H1 (cell line): Measurements from ENCODE around the gene VWF. TPM values are rescaled to one million over a fixed set of nuclear protein-coding genes. Genes with fewer than 3 reads are reported as not detected.

ENCODE experiments used
- CTBP2 ChIP-seq: IDR thresholded peaks from 2 replicates; pipeline ENCODE4 v1.7.0; 2011; ENCODE audit warnings: borderline replicate concordance, mild to moderate bottlenecking, moderate library complexity, mixed read lengths, low read length; ENCODE audit not compliant: insufficient read depth, insufficient read length
- YY1 ChIP-seq: IDR thresholded peaks from 2 replicates; pipeline ENCODE4 v1.6.1; 2011; ENCODE audit warnings: low read depth, mild to moderate bottlenecking, low read length
- polyA plus RNA-seq, 7 experiments: library from polyadenylated mRNA; depleted of rRNA in 3 of 7; stranded (reverse) in 5 of 7; unstranded in 2 of 7; fragments of >200 nt in 5 of 7; fragments of 200-250 nt in 2 of 7; gene quantifications; 1 replicate in 5 of 7; 2 replicates in 1 of 7; 4 replicates in 1 of 7; pipeline versions ENCODE4 v1.2.1 to v1.2.3, GENCODE V29; 2011 to 2013; ENCODE audit warnings: missing spikeins in 2 of 7, mixed read lengths in 2 of 7
- total RNA-seq: library from RNA; stranded (reverse); fragmentation: NEBNext Ultra II Directional; extraction: Animal tissue kit (Norgen Biotek cat#: 25700); gene quantifications from 2 replicates; pipeline ENCODE4 v1.2.1, GENCODE V29; 2021
- TF ChIP-seq, protein P1 (sequence below), 3 experiments: IDR thresholded peaks; 1 replicate in 2 of 3; 2 replicates in 1 of 3; pipeline versions ENCODE4 v1.5.1 to v1.6.1; 2011; ENCODE audit warnings: low read length in 3 of 3, mild to moderate bottlenecking in 3 of 3, inconsistent platforms in 2 of 3, low read depth in 1 of 3, moderate library complexity in 1 of 3; ENCODE audit not compliant: insufficient read depth in 1 of 3; ENCODE audit errors: control extremely low read depth in 1 of 3

The VWF gene
- total and polyA plus RNA-seq, 2 of the 8 experiments (the other 6 are each of a cell fraction or from before 2014, with no cell fraction given) = 0.39 to 0.60 TPM

DNA sequence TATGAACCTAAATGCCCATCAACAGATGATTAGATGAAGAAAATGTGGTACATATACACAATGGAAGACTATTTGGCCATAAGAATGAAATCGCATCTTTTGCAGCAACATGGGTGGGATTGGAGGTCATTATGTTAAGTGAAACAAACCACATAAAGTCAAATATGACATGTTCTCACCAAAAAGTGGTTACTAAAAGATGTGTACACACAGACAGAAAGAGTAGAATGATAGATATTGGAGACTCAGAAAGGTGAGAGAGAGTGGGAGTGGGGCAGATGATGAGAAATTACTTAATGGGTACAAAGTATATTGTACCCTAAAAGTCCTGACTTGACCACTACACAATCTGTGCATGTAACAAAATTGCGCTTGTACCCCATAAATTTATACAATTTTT, 19.6 kb downstream of the VWF start (continued):
- TF ChIP-seq, protein P1, sequence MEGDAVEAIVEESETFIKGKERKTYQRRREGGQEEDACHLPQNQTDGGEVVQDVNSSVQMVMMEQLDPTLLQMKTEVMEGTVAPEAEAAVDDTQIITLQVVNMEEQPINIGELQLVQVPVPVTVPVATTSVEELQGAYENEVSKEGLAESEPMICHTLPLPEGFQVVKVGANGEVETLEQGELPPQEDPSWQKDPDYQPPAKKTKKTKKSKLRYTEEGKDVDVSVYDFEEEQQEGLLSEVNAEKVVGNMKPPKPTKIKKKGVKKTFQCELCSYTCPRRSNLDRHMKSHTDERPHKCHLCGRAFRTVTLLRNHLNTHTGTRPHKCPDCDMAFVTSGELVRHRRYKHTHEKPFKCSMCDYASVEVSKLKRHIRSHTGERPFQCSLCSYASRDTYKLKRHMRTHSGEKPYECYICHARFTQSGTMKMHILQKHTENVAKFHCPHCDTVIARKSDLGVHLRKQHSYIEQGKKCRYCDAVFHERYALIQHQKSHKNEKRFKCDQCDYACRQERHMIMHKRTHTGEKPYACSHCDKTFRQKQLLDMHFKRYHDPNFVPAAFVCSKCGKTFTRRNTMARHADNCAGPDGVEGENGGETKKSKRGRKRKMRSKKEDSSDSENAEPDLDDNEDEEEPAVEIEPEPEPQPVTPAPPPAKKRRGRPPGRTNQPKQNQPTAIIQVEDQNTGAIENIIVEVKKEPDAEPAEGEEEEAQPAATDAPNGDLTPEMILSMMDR (IDR thresholded peaks at IDR 0.05; ENCODE audit: control extremely low read depth in 1 of 3, insufficient read depth in 1 of 3, low read depth in 1 of 3, low read length in 3 of 3) = no peak
- TF ChIP-seq YY1 (no peak), CTBP2 (no peak)
